GM19023 (cell line): ENCODE measurements around the gene RALA.

Experiments used
- ATAC-seq: cut with Tn5 transposase; IDR thresholded peaks from one replicate; pipeline ENCODE4 v1.9.1; 2021; ENCODE audit warnings: mild to moderate bottlenecking, moderate library complexity; ENCODE audit not compliant: unreplicated experiment

RALA gene

DNA sequence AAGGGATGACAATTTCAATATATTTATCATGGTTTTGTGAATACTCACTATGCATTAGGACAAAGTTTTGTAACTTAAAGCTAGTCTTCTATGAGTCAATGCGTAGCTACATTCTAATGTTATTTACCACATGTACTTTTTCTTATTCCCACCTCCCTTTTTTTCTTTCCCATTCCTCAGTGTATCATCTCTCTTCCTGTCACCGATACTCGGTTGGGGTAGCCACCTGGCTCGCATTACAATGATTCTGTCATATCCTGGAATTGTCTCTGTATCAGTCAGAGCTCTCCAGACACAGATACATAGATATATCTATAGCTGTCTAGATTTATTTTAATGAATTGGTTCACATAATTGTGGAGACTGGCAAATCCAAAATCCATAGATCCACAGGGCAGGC, 9.8 kb upstream of the RALA start:
- no peak for ATAC-seq

GRCh38 chr7:39614299-39614698, 9.1 kb upstream of the RALA start:
- ATAC-seq = no peak

- no peak for ATAC-seq
Observed at GRCh38 chr7:39615350-39615975, 7.9 kb upstream of the RALA start.

GRCh38 chr7:39616138-39616537, 7.2 kb upstream of the RALA start:
- ATAC-seq = no peak

DNA sequence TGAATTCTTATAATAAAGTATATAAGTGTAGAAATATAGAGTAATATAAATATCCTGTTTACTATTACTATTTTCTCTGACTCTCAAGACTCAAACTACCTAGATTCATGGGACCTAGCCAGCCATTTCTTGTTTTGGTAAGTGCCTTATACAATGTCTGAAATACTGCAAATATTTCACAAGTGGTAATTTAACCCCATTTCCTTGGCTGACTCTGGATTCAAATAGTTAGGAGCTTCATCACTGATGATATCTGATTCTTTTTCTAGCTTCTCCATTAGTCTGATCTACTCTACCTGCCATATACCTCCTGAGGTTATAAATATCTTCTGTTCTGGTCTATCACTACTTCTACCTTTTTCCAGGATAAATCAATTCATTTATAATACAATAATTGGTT, 6.4 kb upstream of the RALA start:
- no peak for ATAC-seq

DNA sequence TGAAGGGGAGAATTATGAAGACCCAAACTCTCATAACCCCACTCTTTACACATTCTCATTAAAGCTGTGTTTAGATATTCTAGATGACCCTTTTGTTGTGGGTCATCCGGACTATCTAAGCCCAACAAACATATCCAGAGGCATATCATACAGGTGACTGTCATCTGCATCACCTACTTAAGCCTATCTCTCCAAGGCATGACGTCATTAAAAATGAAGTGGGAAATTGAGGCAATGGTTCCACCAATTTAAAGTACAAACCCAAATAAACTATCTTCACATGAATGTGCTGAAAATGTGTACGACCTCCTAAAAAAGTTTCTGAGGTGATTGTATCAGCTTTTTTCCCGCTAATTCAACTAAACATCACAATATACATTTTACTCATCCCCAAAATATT, 4.5 kb upstream of the RALA start:
- ATAC-seq = no peak

DNA sequence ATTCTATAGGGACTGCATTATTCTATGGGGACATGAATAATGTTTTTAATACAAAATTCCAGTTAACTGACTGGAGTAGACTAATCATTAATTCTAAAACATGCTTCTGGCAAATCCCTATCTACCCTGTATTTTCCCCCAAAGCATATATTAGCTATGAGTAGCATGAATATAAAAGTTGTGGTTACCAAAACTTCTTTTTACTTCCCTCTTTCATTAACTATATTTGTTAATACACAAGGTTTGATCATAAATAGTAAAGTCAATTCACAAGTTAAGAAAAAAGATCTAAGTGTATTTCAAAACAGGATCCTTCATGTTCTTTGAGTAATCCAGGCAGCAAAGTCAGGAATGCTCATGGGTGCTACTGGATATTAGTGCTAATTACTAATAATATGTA, 2.9 kb upstream of the RALA start:
- ATAC-seq = no peak

- no peak for ATAC-seq
Observed at GRCh38 chr7:39621261-39621660, 2.1 kb upstream of the RALA start.

DNA sequence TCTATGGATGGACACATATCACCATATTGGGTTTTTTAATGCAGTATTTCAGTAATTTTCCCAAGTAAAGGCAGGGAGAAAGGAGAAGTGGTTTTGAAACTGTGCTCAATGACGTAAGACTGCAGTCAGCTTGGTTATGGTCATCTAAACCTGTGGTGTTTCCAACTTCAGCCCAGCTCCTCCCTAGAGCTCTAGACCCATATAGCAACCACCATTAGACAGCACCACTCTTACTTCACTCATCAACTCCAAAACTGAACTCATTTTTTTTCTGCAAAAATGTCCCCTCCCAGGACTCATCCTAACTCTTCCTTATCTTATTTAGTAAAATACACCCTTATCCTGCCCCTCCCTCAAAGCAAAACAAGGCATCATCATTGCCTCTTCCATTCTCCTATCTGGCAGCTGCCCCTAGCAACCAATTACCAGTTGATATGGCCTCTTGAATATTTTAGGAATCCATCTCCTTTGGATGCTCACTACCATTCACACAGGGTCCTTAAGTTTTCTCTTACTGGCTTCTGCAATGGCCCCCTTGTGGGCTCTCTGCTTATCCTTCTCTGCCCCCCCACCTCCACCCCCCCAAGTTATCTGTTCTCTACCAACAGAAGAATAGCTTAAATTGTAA, 1.5 kb upstream of the RALA start:
- ATAC-seq = no peak

DNA sequence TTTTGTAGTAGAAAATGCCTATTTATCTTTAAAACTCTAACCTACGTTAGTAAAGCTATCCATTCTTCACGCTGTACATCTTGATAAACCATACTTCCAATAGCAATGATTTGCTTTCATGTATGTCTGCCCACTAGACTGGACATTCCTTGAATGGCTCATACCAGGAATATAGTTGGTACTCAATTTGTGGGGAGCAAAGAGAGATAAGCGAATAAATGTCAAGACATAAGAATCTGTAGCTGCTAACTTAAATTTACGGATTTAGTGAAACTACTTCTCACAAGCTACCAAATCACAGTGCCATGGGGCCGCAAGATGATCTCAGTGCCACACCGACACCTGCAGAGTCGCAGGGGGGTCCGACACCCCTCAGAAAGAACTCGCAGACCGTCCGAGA, 763 bp upstream of the RALA start:
- no peak for ATAC-seq

- ATAC-seq = peak; percentile 58
Observed at GRCh38 chr7:39623732-39624441, 515 bp downstream of the RALA start.

DNA sequence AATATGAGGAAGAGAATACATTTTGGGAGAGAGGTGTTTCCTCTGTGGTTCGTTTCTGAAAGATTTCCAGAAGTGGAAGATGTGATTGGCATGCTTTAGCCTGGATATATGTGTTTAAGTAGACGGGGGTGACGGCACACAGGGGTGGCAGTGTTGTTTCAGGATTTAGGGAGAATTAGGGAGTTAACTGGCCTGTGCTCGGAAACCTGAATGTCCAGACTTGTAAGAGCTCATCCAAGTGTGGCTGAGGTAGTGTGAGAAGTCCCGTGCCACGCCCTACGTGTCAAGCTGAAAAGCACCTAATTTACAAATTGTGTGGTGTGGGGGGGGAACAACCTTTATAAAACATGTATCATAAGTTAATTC, 1.1 kb downstream of the RALA start:
- ATAC-seq = no peak

- ATAC-seq = no peak
Observed at GRCh38 chr7:39624935-39625694, 1.7 kb downstream of the RALA start.

- no peak for ATAC-seq
Observed at GRCh38 chr7:39631736-39632308, 8.4 kb downstream of the RALA start.

- no peak for ATAC-seq
Observed at GRCh38 chr7:39633563-39634477, 10.4 kb downstream of the RALA start.

DNA sequence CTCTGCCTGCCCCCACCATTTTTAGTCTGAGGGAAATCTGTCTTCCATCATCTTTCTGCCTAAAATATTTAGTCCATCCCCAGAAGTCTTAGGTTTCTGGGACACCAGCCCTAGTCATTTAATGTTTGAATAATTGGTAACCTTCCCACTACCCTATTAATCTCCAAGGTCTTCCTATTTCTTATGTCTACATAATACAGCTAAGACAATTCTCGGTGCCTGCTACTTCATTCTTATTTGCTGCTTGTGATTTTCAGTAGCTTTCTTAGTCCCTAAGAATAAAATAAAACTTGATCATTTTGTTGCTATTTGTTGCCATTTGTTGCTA, 11.1 kb downstream of the RALA start:
- no peak for ATAC-seq

GRCh38 chr7:39637400-39637799, 14.0 kb downstream of the RALA start:
- no peak for ATAC-seq

DNA sequence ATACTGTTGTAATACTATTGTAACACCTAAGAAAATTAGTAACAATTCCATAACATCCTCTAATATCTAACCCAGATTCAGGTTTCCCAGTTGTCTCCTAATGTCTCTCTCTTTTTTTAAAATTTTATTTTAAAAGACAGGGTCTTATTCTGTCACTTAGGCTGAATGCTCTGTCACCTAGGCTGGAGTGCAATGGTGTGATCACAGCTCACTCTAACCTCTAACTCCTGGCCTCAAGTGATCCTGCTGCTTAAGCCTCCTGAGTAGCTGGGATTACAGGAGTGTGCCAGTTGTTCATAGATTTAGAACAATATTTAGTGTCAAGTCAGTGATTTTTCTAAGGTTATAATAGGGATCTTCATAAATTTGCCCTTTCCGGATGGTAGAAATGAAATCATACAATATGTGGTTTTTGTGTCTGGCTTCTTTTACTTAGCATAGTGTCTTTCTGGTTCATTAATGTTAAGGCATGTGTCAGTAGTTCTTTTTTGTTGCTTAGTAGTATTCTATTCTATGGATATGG, 14.7 kb downstream of the RALA start:
- ATAC-seq = no peak

DNA sequence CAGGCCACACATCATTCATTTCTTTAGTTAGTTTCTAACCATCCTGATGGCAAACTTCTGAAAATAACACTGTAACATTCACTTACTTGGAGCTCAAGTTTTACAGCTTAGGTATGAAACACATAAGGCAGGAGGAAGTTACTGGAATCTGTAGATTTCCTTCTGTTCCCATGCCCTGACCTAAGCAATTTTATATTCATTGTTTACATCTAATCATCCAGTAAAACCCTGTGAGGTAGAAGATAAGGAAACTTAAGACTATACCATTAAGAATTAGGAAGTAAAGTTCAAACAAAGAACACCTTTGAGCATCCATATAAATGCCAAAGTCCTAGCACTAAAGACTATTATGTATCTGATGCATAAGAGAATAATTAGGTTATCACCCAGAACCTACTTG, 19.5 kb downstream of the RALA start:
- no peak for ATAC-seq

DNA sequence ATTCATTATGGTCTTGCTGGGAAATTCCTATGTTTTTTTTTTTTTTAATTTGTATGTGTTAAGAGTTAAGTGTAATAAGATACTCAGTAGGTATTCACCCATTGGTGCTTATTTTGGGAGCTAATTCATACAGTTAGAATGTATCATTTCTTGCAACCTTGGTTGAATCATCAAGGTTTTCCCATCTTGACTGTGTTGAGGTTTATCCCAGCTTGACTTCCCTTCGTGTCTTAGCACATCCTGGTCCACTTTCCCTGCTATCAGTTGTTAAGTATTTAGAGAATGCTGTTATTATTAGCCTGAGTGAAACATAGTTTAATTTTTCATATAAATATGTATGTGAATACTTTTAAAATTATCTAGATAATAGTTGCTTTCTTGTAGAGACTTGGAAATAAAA, 20.8 kb downstream of the RALA start:
- ATAC-seq = no peak
